CD4-positive, alpha-beta T cell (primary cell): ENCODE data around the gene CEP131. TPM values are rescaled to one million over a fixed set of nuclear protein-coding genes. Genes with fewer than 3 reads are reported as not detected.

Experiments
- ATAC-seq: fragments of 200-7000 bp; cut with Tn5 transposase; one replicate; pipeline ENCODE4 v1.10.0; 2022; ENCODE audit warnings: mild to moderate bottlenecking; ENCODE audit not compliant: poor library complexity
- CTCF ChIA-PET: fragments of 350-600 bp; sonication (Branson Sonifier 250); formaldehyde crosslinking; loops from one replicate; lab custom pipeline; 2021; ENCODE audit warnings: antibody characterized with exemption, inconsistent platforms; lab: Charles Lee
- POLR2A ChIA-PET: fragments of 350-600 bp; sonication (Branson Sonifier 250); formaldehyde crosslinking; loops from one replicate; lab custom pipeline; 2021; ENCODE audit warnings: antibody characterized with exemption, inconsistent platforms; lab: Charles Lee
- DNase-seq, 14 experiments: peaks; one replicate each; pipeline ENCODE4 v3.0.0-alpha.2; 2013 to 2020; ENCODE audit warnings: mixed read lengths in 2 of 14
- H3K27ac ChIP-seq, 2 donors: one replicate each; pipeline versions ENCODE4 v1.5.1 to v1.7.0; 2013; ENCODE audit warnings: low read length in 2 of 2, low read depth in 1 of 2, mild to moderate bottlenecking in 1 of 2
- H3K27me3 ChIP-seq, 2 experiments: 1 replicate in 1 of 2; 2 replicates in 1 of 2; pipeline versions ENCODE4 v1.6.1 to v1.7.0; 2013; ENCODE audit warnings: low read length in 2 of 2, control low read depth in 1 of 2, mild to moderate bottlenecking in 1 of 2, moderate library complexity in 1 of 2; ENCODE audit not compliant: insufficient read depth in 2 of 2, control insufficient read depth in 1 of 2
- H3K36me3 ChIP-seq: one replicate; pipeline ENCODE4 v1.6.1; 2013; ENCODE audit warnings: low read length, control low read depth; ENCODE audit not compliant: insufficient read depth
- H3K4me1 ChIP-seq: one replicate; pipeline ENCODE4 v1.6.1; 2013; ENCODE audit warnings: low read length, control low read depth; ENCODE audit not compliant: insufficient read depth
- H3K4me3 ChIP-seq: one replicate; pipeline ENCODE4 v1.5.1; 2013; ENCODE audit warnings: mild to moderate bottlenecking, low read length, moderate library complexity
- H3K9me3 ChIP-seq, 2 experiments: 1 replicate in 1 of 2; 2 replicates in 1 of 2; pipeline versions ENCODE4 v1.6.1 to v1.7.0; 2013; ENCODE audit warnings: low read length in 2 of 2, mild to moderate bottlenecking in 2 of 2, control low read depth in 1 of 2, moderate library complexity in 1 of 2; ENCODE audit not compliant: control insufficient read depth in 1 of 2, insufficient read depth in 1 of 2
- H3K27ac Mint-ChIP-seq: one replicate; pipeline ENCODE4 v1.8.0; 2020; ENCODE audit warnings: mixed read lengths
- H3K27me3 Mint-ChIP-seq: one replicate; pipeline ENCODE4 v1.8.0; 2021; ENCODE audit warnings: mixed read lengths
- H3K36me3 Mint-ChIP-seq: one replicate; pipeline ENCODE4 v1.8.0; 2021; ENCODE audit warnings: low read depth, mixed read lengths
- H3K4me1 Mint-ChIP-seq: one replicate; pipeline ENCODE4 v1.8.0; 2021; ENCODE audit warnings: low read depth, mixed read lengths
- H3K4me3 Mint-ChIP-seq: one replicate; pipeline ENCODE4 v1.8.0; 2020; ENCODE audit warnings: mild to moderate bottlenecking, mixed read lengths
- H3K9me3 Mint-ChIP-seq: one replicate; pipeline ENCODE4 v1.8.0; 2020; ENCODE audit warnings: mixed read lengths
- CTCF ChIP-seq: fragments of 200-600 bp; IDR thresholded peaks from one replicate; pipeline ENCODE4 v1.8.0; 2022; ENCODE audit warnings: antibody characterized with exemption, mild to moderate bottlenecking
- intact Hi-C, 2 experiments: fragments of 100-400 bp; cut with DNase I in 1 of 2; cut with micrococcal nuclease in 1 of 2; formaldehyde crosslinking; loops; one replicate each; pipeline versions ENCODE4 v1.15.1 to v1.9.0; 2023 to 2025; cut with DNase I, micrococcal nuclease
- total RNA-seq, 174 experiments: library from RNA in 2 of 174; stranded (reverse) in 2 of 174; gene quantifications; one replicate each; pipeline ENCODE4 v1.2.3 and lab custom pipeline; 2021 to 2026

Gene CEP131
- total RNA-seq, 2 experiments from 2014 or later: 11.2 to 12.3 TPM

DNA sequence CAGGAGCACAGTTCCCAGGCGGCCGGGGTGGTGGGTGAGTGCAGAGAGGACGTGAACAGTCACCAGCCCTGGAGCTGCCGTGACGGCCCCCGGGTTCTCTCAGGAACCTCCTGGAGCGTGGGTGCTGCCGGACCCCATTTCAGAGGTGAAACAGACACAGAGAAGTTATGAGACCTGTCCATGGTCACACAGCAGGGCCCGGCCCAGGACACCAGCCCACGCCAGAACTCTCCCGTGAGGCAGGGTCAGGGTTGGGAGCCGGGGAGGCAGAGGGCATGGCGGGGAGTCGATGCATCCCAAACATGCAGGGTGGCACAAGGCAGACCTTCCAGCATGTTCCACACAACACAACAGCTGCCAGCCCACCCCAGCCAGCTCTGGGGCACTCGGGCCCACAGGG, 61.2 kb downstream of the CEP131 start:
- peaks cover 0 to 37% of the 10 kb centered on the region in 2 experiments for H3K9me3 ChIP-seq
- H3K27me3 Mint-ChIP-seq: peaks cover 20% of the 10 kb centered on the region
- no peaks in the 10 kb centered on the region for H3K9me3 Mint-ChIP-seq
- peaks cover 23 to 28% of the 10 kb centered on the region in 2 experiments for H3K27me3 ChIP-seq
- H3K36me3 ChIP-seq: no peaks in the 10 kb centered on the region
- H3K4me3 Mint-ChIP-seq: no peak overlapping the region
- H3K27ac ChIP-seq: no peak overlapping the region
- ATAC-seq: no peak
- H3K4me1 Mint-ChIP-seq: no peaks in the 10 kb centered on the region
- H3K27ac Mint-ChIP-seq: no peak overlapping the region
- DNase-seq: no peak
- peaks cover 21% of the 10 kb centered on the region for H3K4me1 ChIP-seq
- POLR2A ChIA-PET: no interaction called here
- no peak overlapping the region for H3K4me3 ChIP-seq
- intact Hi-C loops: no loop called here
- CTCF ChIA-PET: no interaction called here
- no peaks in the 10 kb centered on the region for H3K36me3 Mint-ChIP-seq
- no peak for TF ChIP-seq CTCF

DNA sequence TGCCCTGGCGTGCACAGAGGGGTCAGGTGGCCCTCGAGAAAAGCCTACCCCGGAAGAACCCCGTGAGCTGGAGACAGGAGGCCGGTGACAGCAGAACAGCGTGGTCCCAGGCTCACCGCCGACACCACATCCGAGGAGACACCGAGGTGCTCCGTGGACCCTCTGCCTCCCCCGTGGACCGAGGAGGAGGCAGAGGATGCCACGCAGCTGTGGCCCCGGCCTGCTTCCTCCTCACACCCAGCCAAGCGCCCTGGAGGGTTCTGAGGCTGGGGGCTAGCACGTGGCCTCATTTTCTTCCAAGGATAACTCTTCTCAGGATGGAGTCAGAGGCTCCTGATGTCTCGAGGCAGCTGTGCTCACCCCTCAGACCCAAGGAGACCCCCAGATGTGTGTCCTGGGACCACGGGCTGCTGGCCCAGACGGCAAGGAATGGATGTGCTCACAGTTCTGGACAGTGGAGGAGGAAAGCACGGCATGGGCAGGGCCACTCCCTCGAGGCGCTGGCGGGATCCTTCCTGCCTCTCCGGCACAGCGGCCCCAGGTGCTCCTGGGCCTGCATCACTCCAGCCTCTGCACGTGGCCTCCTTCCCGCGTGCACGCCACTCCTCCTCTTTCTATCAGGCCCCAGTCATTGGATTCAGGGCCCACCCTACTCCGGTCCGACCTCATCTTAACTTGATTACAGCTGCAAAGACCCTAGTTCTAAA, 61.9 kb downstream of the CEP131 start:
- H3K27me3 Mint-ChIP-seq: peaks cover 20% of the 10 kb centered on the region
- H3K9me3 Mint-ChIP-seq: no peaks in the 10 kb centered on the region
- no peak for ATAC-seq
- H3K36me3 ChIP-seq: no peaks in the 10 kb centered on the region
- ChIA-PET POLR2A (no interaction called here), CTCF (no interaction called here)
- no peak overlapping the region for H3K27ac ChIP-seq
- H3K27ac Mint-ChIP-seq: no peak overlapping the region
- TF ChIP-seq CTCF: no peak
- peaks cover 0 to 36% of the 10 kb centered on the region in 2 experiments for H3K9me3 ChIP-seq
- H3K36me3 Mint-ChIP-seq: no peaks in the 10 kb centered on the region
- intact Hi-C loops: no loop called here
- H3K4me3 Mint-ChIP-seq: no peak overlapping the region
- H3K4me1 Mint-ChIP-seq: no peaks in the 10 kb centered on the region
- no peak for DNase-seq
- H3K4me3 ChIP-seq: peak overlapping the region; percentile 20
- H3K27me3 ChIP-seq: peaks cover 22 to 26% of the 10 kb centered on the region in 2 experiments
- H3K4me1 ChIP-seq: peaks cover 20% of the 10 kb centered on the region

- H3K27ac Mint-ChIP-seq: no peak overlapping the region
- Histone ChIP-seq H3K36me3 (no peaks in the 10 kb centered on the region), H3K27ac (no peak overlapping the region), H3K27me3 (peaks cover 18 to 22% of the 10 kb centered on the region in 2 experiments), H3K4me3 (peak overlapping the region; percentile 20), H3K4me1 (peaks cover 15% of the 10 kb centered on the region), H3K9me3 (peaks cover 0 to 33% of the 10 kb centered on the region in 2 experiments)
- ATAC-seq: no peak
- no peak overlapping the region for H3K4me3 Mint-ChIP-seq
- no peaks in the 10 kb centered on the region for H3K4me1 Mint-ChIP-seq
- POLR2A ChIA-PET: no interaction called here
- CTCF ChIA-PET: no interaction called here
- no peaks in the 10 kb centered on the region for H3K9me3 Mint-ChIP-seq
- intact Hi-C loops: no loop called here
- peaks cover 20% of the 10 kb centered on the region for H3K27me3 Mint-ChIP-seq
- peak in 2 of 14 experiments; percentile 13 to 49 for DNase-seq
- no peak for TF ChIP-seq CTCF
- H3K36me3 Mint-ChIP-seq: no peaks in the 10 kb centered on the region
Observed at GRCh38 chr17:81160306-81160705, 62.5 kb downstream of the CEP131 start.
